ENCODE data around the gene NETO2. TPM values are rescaled to one million over a fixed set of nuclear protein-coding genes. Genes with fewer than 3 reads are reported as not detected.

Gene NETO2
- total and polyA plus RNA-seq, 10 of the 15 experiments (the other 5 are each of a cell fraction or from before 2014, with no cell fraction given): 8.5 to 53.1 (median 27.0) TPM

DNA sequence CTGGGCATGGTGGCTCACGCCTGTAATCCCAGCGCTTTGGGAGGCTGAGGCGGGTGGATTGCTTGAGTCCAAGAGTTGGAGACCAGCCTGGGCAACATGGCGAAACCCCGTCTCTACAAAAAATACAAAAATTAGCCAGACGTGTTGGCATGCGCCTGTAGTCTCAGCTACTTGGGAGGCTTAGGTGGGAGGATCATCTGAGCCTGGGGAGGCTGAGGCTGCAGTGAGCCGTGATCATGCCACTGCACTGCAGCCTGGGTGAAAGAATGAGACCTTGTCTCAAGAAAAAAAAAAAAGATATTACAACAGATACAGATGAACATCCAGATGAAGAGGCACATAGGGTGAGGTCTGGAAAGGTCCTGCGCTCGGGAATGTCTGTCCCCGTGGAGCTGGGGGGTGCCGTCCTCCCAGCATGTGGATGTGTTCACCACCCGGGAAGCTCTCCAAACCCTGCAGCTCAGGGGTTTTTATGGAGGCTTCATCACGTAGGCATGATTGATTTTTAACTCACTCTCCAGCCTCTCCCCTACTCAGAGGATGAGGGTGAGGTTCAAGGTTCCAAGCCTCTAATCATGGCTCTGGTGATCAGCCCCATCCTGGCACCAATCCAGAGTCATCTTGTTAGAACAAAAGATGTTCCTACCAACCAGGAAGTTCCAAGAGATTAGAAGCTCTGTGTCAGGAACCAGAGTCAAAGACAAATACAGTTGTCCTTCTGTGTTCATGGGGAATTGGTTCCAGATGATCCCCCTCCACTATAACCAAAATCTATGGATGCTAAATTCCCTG is 85.3 kb downstream of the NETO2 start:
- TF ChIP-seq TCF7 (IDR thresholded peaks at IDR 0.05; ENCODE audit: borderline replicate concordance) (no peak), ZSCAN29 (IDR thresholded peaks at IDR 0.05) (no peak)
- TF ChIP-seq, protein P1, sequence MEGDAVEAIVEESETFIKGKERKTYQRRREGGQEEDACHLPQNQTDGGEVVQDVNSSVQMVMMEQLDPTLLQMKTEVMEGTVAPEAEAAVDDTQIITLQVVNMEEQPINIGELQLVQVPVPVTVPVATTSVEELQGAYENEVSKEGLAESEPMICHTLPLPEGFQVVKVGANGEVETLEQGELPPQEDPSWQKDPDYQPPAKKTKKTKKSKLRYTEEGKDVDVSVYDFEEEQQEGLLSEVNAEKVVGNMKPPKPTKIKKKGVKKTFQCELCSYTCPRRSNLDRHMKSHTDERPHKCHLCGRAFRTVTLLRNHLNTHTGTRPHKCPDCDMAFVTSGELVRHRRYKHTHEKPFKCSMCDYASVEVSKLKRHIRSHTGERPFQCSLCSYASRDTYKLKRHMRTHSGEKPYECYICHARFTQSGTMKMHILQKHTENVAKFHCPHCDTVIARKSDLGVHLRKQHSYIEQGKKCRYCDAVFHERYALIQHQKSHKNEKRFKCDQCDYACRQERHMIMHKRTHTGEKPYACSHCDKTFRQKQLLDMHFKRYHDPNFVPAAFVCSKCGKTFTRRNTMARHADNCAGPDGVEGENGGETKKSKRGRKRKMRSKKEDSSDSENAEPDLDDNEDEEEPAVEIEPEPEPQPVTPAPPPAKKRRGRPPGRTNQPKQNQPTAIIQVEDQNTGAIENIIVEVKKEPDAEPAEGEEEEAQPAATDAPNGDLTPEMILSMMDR (IDR thresholded peaks at IDR 0.05 in 2 of 3, conservative IDR thresholded peaks at IDR 0.05 in 1 of 3; ENCODE audit: control insufficient read depth in 2 of 3, extremely low read depth in 1 of 3, insufficient read depth in 1 of 3, low read depth in 3 of 3, low read length in 3 of 3): no peak
- H3K36me3 ChIP-seq (ENCODE audit: control insufficient read depth in 2 of 2, insufficient read depth in 2 of 2, low read length in 1 of 2): no peaks in the 10 kb centered on the region
- SMC1A ChIA-PET (ENCODE audit: uncharacterized antibody, unreplicated experiment): interaction anchor here (1.4 kb wide), 2 partner anchors 11 to 34 kb away, joined by 4 read pairs; no protein-coding TSS in a partner anchor
- in situ Hi-C loops (cut with MboI): no loop called here
- H4K20me1 ChIP-seq (ENCODE audit: control insufficient read depth, insufficient read depth): no peaks in the 10 kb centered on the region
- no peak overlapping the region for H3K4me3 ChIP-seq
- no TSS peak for BruUV-seq (replicated peaks)
- WGBS (ENCODE audit: insufficient coverage, insufficient replicate concordance, low lambda C conversion rate, missing lambda C conversion rate): 69% methylated on average over 14 of the region's 14 CpGs
- intact Hi-C loops (cut with micrococcal nuclease; ENCODE audit: unreplicated experiment): no loop called here
- no peaks in the 10 kb centered on the region for H3K27me3 ChIP-seq (replicated peaks in 1 of 2; ENCODE audit: control insufficient read depth in 2 of 2, insufficient read depth in 2 of 2, low read length in 1 of 2)
- DNase-seq (ENCODE audit: low read depth, low spot score) (no peak), FAIRE-seq (peak; percentile 54), ATAC-seq (no peak)
- no peak overlapping the region for H3K4me2 ChIP-seq (ENCODE audit: control insufficient read depth, insufficient read depth)
- H2AFZ ChIP-seq (ENCODE audit: control insufficient read depth, low read depth, low read length): no peak overlapping the region
- no peaks in the 10 kb centered on the region for H3K9me3 ChIP-seq (replicated peaks; ENCODE audit: control insufficient read depth, insufficient read depth, low read length)
- RAD21 ChIA-PET (ENCODE audit: unreplicated experiment): no interaction called here
- no peak overlapping the region for H3K27ac ChIP-seq (ENCODE audit: control insufficient read depth, insufficient read depth)
- POLR2A ChIA-PET: no interaction called here
- CTCF ChIA-PET: interaction anchor here (0.6 to 1.4 kb wide), 2 partner anchors 11 to 128 kb away, joined by 3 to 4 read pairs; no protein-coding TSS in a partner anchor
- no peak overlapping the region for H3K9ac ChIP-seq (ENCODE audit: control insufficient read depth, insufficient read depth, low read length)
- no peaks in the 10 kb centered on the region for H3K4me1 ChIP-seq (ENCODE audit: control insufficient read depth, insufficient read depth, low read length)
- no peaks in the 10 kb centered on the region for H3K79me2 ChIP-seq (ENCODE audit: control insufficient read depth, insufficient read depth, low read length)

DNA sequence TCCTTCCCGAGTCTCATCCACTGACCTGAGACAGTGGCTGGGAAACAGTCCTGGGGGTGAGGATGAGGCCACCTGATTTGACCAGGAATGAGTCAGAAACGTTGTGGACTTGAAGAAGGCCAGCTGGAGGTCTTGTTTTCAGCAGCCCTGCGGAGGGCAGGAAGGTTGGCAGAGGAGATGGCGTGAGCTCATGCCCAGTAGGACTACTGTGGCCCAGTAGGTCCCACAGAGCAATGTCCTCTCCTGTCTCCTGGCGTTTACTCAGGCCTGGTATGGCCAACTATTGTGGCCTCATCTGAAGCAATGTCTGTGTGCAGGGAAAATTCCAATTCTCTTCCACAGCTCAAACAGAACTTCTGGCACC is 86.1 kb downstream of the NETO2 start:
- ChIA-PET CTCF (interaction anchor here (1.4 kb wide), 1 partner anchor 10 kb away, joined by 4 read pairs; no protein-coding TSS in a partner anchor), RAD21 (ENCODE audit: unreplicated experiment) (no interaction called here), SMC1A (ENCODE audit: uncharacterized antibody, unreplicated experiment) (no interaction called here), POLR2A (no interaction called here)
- H4K20me1 ChIP-seq (ENCODE audit: control insufficient read depth, insufficient read depth): no peaks in the 10 kb centered on the region
- in situ Hi-C loops (cut with MboI) (no loop called here), intact Hi-C loops (cut with micrococcal nuclease; ENCODE audit: unreplicated experiment) (no loop called here)
- WGBS (ENCODE audit: insufficient coverage, insufficient replicate concordance, low lambda C conversion rate, missing lambda C conversion rate): 32% methylated on average over 5 of the region's 5 CpGs
- no peaks in the 10 kb centered on the region for H3K4me1 ChIP-seq (ENCODE audit: control insufficient read depth, insufficient read depth, low read length)
- H2AFZ ChIP-seq (ENCODE audit: control insufficient read depth, low read depth, low read length): no peak overlapping the region
- no peak overlapping the region for H3K27ac ChIP-seq (ENCODE audit: control insufficient read depth, insufficient read depth)
- TF ChIP-seq SREBF1 (IDR thresholded peaks at IDR 0.05; ENCODE audit: low read length) (no peak), HDAC6 (IDR thresholded peaks at IDR 0.05; ENCODE audit: unreplicated experiment) (no peak)
- TF ChIP-seq, protein P2, sequence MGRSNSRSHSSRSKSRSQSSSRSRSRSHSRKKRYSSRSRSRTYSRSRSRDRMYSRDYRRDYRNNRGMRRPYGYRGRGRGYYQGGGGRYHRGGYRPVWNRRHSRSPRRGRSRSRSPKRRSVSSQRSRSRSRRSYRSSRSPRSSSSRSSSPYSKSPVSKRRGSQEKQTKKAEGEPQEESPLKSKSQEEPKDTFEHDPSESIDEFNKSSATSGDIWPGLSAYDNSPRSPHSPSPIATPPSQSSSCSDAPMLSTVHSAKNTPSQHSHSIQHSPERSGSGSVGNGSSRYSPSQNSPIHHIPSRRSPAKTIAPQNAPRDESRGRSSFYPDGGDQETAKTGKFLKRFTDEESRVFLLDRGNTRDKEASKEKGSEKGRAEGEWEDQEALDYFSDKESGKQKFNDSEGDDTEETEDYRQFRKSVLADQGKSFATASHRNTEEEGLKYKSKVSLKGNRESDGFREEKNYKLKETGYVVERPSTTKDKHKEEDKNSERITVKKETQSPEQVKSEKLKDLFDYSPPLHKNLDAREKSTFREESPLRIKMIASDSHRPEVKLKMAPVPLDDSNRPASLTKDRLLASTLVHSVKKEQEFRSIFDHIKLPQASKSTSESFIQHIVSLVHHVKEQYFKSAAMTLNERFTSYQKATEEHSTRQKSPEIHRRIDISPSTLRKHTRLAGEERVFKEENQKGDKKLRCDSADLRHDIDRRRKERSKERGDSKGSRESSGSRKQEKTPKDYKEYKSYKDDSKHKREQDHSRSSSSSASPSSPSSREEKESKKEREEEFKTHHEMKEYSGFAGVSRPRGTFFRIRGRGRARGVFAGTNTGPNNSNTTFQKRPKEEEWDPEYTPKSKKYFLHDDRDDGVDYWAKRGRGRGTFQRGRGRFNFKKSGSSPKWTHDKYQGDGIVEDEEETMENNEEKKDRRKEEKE (IDR thresholded peaks at IDR 0.05): no peak
- no peaks in the 10 kb centered on the region for H3K27me3 ChIP-seq (replicated peaks in 1 of 2; ENCODE audit: control insufficient read depth in 2 of 2, insufficient read depth in 2 of 2, low read length in 1 of 2)
- H3K9ac ChIP-seq (ENCODE audit: control insufficient read depth, insufficient read depth, low read length): no peak overlapping the region
- no peaks in the 10 kb centered on the region for H3K36me3 ChIP-seq (ENCODE audit: control insufficient read depth in 2 of 2, insufficient read depth in 2 of 2, low read length in 1 of 2)
- ATAC-seq: no peak
- no peaks in the 10 kb centered on the region for H3K79me2 ChIP-seq (ENCODE audit: control insufficient read depth, insufficient read depth, low read length)
- no peak for FAIRE-seq
- BruUV-seq (replicated peaks): no TSS peak
- H3K4me3 ChIP-seq: no peak overlapping the region
- no peak overlapping the region for H3K4me2 ChIP-seq (ENCODE audit: control insufficient read depth, insufficient read depth)
- no peak for DNase-seq (ENCODE audit: low read depth, low spot score)
- H3K9me3 ChIP-seq (replicated peaks; ENCODE audit: control insufficient read depth, insufficient read depth, low read length): no peaks in the 10 kb centered on the region

Measured in GM12878 (cell line).